K562 (cell line): ENCODE results near the gene SH2D7.
"Not testable (repeated sequence)": the region's sequence is repeated elsewhere in the genome, so short reads cannot be mapped to it uniquely, and the experiment has no call there.

Experiments
- CTCF ChIP-seq, 3 experiments: IDR thresholded peaks in 2 of 3; conservative IDR thresholded peaks in 1 of 3; 2 replicates each; pipeline ENCODE4 v1.5.1; 2011 to 2012; ENCODE audit warnings: low read length in 3 of 3, mild to moderate bottlenecking in 3 of 3, control low read depth in 2 of 3, improper control_type of control experiment in 1 of 3, inconsistent platforms in 1 of 3, low read depth in 1 of 3, mixed read lengths in 1 of 3, moderate library complexity in 1 of 3; ENCODE audit not compliant: insufficient read depth in 2 of 3
- ZNF592 ChIP-seq: fragments of 450-650 bp; IDR thresholded peaks from 2 replicates; pipeline ENCODE4 v1.6.1; 2017; ENCODE audit warnings: antibody characterized with exemption, mild to moderate bottlenecking

- not testable (repeated sequence) for TF ChIP-seq ZNF592; CTCF (IDR thresholded peaks at IDR 0.05 in 2 of 3, conservative IDR thresholded peaks at IDR 0.05 in 1 of 3; ENCODE audit: insufficient read depth in 2 of 3, low read depth in 1 of 3, low read length in 3 of 3)
Measured at GRCh38 chr15:78151075-78151474, 58.7 kb downstream of the SH2D7 start.
